ENCODE results near the gene CCDC88C.

The CCDC88C gene

DNA sequence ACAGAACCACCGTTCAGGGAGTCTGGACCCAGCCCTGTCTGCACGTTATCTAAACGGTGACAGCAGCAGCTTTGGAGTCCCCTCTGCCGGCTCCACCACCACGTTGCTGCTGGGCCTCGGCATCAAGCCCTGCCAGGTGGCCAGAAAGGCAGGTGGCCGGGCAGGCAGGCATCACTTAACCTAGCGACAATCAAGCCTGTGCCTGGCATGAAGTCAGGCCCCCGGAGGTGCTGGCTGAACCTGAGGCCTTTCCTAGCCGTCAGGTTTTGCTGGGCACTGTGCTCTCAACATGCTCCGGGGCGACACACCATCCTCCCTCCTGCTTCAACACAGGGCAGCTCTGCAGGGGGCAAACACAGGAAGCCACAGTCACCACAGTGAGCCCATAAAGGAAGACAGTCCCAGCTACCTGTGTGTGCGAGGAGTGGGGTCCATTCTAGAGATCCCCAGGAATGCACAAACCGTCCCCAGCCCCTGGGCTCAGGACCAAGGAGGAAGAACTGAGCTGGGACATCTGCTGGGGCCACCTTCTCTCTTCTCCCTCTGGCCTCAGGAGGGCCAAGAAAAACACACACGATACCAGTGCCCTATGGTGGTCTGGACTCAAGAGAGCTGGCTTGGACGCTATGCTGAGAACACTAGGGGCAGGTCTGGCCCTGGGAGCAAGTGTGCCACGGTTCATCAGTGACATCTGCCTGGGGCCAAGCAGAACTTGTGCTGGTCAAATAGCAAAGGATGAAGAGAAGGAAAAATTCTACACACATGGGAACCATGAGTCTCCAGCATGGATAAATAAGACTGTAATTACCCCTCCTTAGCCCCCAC lies 44.7 kb downstream of the CCDC88C start:
- no peaks in the 10 kb centered on the region for H3K27me3 Mint-ChIP-seq
- H3K4me3 Mint-ChIP-seq: peak overlapping the region; percentile 80
- no peaks in the 10 kb centered on the region for H3K9me3 Mint-ChIP-seq
- peak overlapping the region; percentile 92 for H3K27ac Mint-ChIP-seq
- peaks cover 8% of the 10 kb centered on the region for H3K36me3 Mint-ChIP-seq (ENCODE audit: low read depth)
- peaks cover 100% of the 10 kb centered on the region for H3K4me1 Mint-ChIP-seq (ENCODE audit: low read depth)

DNA sequence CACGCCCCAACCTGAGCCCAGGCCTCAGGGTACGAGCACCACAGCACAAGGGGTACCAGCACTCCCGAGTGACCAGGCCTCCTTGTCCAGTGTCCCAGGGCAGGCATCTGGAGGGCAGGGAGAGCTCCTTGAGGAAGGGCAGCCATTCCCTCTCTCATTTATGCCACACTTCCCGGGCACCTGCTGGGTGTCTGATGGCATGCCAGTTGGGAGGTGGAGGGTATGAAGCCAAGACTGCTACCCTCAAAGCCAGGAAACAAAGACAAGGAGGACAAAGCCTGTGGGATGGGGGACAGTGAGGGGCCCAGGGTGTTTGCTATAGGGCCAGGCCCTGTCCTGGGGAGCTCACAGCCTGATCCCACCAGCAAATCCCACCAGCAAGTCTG lies 45.6 kb downstream of the CCDC88C start:
- no peaks in the 10 kb centered on the region for H3K9me3 Mint-ChIP-seq
- no peaks in the 10 kb centered on the region for H3K27me3 Mint-ChIP-seq
- peaks cover 5% of the 10 kb centered on the region for H3K36me3 Mint-ChIP-seq (ENCODE audit: low read depth)
- peak overlapping the region; percentile 92 for H3K27ac Mint-ChIP-seq
- H3K4me3 Mint-ChIP-seq: peak overlapping the region; percentile 23
- H3K4me1 Mint-ChIP-seq (ENCODE audit: low read depth): peaks cover 100% of the 10 kb centered on the region

DNA sequence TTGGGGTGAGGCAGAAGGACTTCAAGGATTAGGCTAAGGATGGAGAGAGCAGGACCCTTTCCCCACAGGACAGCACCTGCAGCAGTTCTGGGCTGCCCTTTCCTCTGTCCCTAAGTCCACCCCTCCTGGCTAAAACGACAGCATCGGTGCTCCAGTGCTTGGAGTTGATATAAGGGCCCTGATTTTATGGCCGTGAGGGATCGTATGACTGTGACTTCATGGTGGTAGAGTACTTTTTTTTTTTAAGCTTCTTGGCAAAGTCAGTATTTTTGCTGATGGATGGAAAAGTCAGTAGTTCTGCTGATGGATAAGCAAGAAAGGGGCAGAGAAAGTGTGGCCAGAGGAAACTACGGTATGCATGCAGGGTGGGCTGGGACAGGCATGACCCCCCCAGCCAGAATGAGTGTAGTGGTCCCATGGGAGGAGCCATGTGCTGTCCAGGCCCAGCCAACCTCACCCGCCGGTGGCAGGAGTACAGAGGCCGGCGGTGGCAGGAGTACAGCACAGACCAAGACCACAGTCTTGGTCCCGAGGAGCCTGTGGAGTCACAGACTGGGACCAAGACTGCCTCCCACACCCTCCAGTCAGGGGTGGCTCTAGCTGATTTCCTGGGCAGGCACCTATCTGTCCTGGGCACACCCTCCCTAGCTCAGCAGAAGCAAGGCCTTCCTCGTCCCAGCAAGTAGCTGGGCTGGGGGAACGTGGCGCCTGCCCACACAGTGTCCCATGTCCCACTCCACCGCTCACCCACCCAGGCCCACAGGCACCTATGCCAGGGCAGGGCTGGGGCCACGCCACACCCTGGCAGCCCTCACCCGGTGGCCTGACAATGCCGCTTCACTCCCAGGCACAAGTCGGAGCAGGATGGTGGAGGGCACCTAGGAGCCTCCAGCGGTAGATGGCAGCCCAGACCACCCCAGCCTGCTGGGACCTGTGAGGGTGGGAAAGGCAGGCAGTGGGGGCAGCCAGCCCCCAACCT lies 46.3 kb downstream of the CCDC88C start:
- peaks cover 100% of the 10 kb centered on the region for H3K4me1 Mint-ChIP-seq (ENCODE audit: low read depth)
- H3K27ac Mint-ChIP-seq: peak overlapping the region; percentile 82
- H3K4me3 Mint-ChIP-seq: peak overlapping the region; percentile 61
- peaks cover 3% of the 10 kb centered on the region for H3K36me3 Mint-ChIP-seq (ENCODE audit: low read depth)
- H3K9me3 Mint-ChIP-seq: no peaks in the 10 kb centered on the region
- H3K27me3 Mint-ChIP-seq: no peaks in the 10 kb centered on the region

DNA sequence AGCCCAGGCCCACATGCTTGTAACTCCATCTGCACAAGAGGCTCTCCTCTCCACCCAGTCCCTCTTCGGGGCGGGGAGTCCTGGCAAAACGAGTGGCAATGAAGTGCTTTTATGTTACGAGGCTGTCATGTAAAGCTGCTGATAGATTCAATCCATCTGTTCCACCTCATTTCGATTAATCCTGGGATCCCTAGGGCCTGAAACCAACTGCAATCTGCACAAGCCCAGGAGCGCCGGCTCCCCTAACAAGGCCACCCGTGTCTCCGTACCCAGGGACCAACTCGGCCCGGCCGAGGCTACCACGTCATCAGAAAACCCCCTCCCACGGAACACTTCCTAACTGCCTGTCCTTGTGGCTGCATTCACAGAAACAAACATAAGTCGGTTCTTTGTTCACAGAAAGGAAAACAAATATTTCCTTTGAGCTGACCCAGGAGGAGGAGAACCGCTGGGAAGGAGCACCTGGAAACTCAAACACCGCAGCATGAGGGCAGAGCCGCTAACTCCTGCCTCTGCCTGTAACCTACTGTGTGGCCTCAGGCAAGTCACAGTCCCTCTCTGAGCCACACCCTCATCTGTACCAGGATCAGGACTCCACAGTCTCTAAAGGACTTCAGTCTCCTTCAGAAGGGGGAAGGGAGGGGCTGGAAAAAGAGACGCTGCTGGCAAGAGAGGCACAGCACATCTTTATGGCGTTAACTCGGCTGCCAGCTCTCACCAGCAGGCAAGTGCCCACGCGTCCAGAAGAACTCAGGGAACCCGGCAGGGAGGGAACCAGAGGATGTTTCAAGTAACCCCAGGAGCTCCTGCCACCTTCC lies 47.8 kb downstream of the CCDC88C start:
- H3K4me1 Mint-ChIP-seq (ENCODE audit: low read depth): peaks cover 98% of the 10 kb centered on the region
- H3K27ac Mint-ChIP-seq: peak overlapping the region; percentile 60
- H3K27me3 Mint-ChIP-seq: no peaks in the 10 kb centered on the region
- H3K36me3 Mint-ChIP-seq (ENCODE audit: low read depth): peaks cover 3% of the 10 kb centered on the region
- H3K4me3 Mint-ChIP-seq: peak overlapping the region; percentile 32
- H3K9me3 Mint-ChIP-seq: no peaks in the 10 kb centered on the region

DNA sequence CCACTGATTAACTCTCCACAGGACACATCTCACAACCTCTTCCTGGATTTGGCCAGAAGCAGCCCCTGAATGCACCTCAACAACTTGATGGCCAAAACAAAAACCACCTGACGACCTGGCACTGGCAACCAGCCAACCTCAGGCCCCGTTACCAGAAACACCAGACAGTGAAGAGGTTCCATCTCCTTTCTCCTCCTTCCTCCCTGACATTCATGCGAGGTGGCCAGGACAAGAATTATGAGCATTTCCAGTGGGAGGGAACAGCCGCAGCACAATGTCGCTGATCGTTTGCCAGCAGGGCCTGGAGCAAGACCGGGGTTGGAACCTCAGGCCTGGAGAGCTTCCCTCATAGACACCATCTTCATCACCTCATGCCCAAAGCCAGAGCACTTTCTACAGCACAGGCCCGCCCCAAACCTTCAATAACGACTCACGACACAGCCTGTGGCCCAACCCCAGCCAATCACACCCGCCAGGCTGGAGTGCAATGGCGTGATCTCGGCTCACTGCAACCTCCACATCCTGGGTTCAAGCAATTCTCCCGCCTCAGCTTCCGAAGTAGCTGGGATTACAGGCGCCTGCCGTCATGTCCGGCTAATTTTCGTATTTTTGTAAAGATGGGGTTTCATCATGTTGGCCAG lies 48.7 kb downstream of the CCDC88C start:
- peak overlapping the region; percentile 40 for H3K4me3 Mint-ChIP-seq
- H3K27ac Mint-ChIP-seq: peak overlapping the region; percentile 86
- H3K9me3 Mint-ChIP-seq: no peaks in the 10 kb centered on the region
- H3K36me3 Mint-ChIP-seq (ENCODE audit: low read depth): peaks cover 3% of the 10 kb centered on the region
- H3K4me1 Mint-ChIP-seq (ENCODE audit: low read depth): peaks cover 98% of the 10 kb centered on the region
- H3K27me3 Mint-ChIP-seq: no peaks in the 10 kb centered on the region

DNA sequence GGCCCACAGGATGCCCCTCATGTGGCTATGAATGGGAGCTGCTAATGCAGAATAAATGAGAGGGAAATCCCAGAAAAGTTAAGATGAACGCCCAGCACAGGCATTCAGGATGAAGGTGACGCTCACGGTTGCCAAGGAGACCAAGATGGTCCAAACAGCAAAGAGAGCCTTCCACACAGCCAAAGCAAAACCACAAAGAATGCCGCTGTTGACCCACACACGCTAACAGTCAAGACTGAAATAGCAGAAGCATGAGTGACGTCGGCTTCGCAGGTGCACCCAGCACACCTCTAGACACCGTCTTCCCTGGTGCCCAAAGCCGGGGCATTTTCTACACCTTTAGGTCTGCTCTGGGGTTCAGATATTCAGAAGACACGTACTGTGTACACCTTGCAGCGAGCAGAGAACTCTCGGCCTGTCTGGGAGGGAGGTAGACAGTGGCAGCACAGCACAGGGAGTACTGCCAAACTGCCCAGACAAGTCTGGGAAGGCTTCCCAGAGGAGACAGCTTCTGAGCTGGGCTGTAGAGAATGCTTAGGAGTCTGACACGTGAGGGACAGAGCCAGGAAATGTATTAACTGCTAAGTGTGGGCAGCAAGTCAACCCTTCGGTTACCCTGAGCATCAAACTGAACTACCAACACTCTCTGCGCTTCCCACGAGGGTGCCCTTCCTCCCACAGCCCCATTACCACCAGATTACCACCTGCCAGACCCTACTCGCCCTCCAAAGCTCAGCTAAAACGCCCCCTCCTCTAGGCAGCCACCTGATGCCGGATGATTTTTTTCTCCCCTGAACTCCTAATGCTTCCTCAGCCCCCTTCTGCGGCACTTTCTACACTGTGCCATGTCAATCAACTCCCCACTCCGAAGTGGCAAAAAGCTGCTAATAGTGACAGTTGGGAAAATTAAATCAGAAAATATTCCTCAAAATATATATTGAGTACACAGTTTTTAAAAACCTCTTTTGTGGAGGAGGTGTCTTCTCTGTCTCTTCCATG lies 50.1 kb downstream of the CCDC88C start:
- H3K27me3 Mint-ChIP-seq: no peaks in the 10 kb centered on the region
- H3K4me1 Mint-ChIP-seq (ENCODE audit: low read depth): peaks cover 98% of the 10 kb centered on the region
- peak overlapping the region; percentile 75 for H3K4me3 Mint-ChIP-seq
- peak overlapping the region; percentile 92 for H3K27ac Mint-ChIP-seq
- H3K36me3 Mint-ChIP-seq (ENCODE audit: low read depth): peaks cover 3% of the 10 kb centered on the region
- no peaks in the 10 kb centered on the region for H3K9me3 Mint-ChIP-seq

DNA sequence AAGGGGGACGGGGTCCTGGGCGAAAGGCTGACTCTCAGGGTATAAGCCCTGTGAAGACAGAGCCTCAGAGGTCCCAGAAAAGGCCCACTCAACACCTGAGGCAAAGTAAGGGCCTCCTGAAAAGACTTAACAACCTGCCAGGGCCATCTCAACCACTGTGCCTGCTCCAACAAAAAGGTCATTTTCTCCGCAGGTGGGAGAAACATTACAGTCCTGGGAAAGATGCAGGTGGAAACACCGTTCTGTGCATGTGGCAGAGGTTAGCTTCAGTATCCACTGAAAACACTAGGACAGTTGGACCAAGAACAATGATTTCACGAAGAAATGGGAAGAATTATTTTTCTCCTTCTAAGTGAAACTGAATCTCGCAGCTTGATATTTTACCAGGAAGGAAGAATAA lies 50.9 kb downstream of the CCDC88C start:
- H3K27me3 Mint-ChIP-seq: no peaks in the 10 kb centered on the region
- peak overlapping the region; percentile 75 for H3K4me3 Mint-ChIP-seq
- H3K27ac Mint-ChIP-seq: peak overlapping the region; percentile 92
- peaks cover 97% of the 10 kb centered on the region for H3K4me1 Mint-ChIP-seq (ENCODE audit: low read depth)
- H3K36me3 Mint-ChIP-seq (ENCODE audit: low read depth): peaks cover 3% of the 10 kb centered on the region
- no peaks in the 10 kb centered on the region for H3K9me3 Mint-ChIP-seq

DNA sequence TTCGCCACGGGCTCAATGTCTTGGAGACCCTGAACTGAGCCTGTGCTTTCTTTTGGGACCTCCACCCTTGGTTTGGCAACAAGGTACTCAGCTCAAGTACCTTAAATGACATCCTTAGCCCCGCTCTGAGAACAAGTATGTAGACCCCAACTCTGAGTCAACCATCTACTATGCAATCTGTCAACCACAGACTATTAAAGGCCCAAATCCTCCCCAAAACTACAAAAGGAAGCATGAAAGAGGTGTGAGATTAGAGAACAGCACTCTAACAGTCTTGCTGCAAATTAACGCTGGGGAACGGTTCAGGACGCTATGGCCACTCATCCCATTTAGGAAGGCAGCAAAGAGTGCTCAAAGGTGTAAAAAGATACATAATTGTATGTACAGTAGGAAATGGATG lies 52.1 kb downstream of the CCDC88C start:
- Mint-ChIP-seq H3K4me3 (no peak overlapping the region), H3K36me3 (ENCODE audit: low read depth) (peaks cover 3% of the 10 kb centered on the region), H3K27ac (peak overlapping the region; percentile 37), H3K9me3 (no peaks in the 10 kb centered on the region), H3K27me3 (no peaks in the 10 kb centered on the region), H3K4me1 (ENCODE audit: low read depth) (peaks cover 96% of the 10 kb centered on the region)

DNA sequence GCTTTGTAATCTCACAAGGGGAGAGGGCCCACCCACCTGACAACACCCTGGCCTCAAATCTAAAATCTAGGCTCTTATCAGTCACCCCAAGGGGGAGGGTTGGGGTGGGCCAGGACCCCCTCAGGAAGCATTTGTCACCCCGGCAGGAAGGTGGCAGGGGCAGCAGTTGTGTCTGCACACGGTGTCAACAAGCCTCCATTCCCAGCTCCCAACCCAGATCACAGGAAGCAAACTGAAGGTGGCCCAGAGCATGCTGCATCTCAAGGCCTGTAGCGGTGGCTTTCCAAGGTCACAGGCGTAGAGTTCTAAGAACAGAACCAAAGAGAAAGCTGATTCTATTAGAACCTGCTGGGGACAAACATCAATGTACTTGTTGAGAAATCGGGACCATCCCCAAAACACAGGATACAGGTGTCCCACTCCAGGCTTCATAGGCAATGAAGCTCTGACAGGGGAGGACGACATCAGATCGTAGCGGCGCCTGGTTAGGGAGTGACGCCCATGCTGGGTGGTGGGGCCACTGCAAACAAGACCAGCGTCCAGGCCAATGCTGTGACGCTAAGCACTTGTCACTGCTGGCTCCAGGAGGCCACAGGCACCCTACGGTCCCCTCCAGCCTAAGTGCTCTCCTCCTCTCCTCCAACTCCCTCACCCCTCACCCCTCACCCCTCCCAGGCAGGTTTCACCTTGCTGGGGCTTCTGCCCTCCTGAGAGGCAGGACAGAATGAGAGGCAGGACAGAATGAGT lies 52.9 kb downstream of the CCDC88C start:
- Mint-ChIP-seq H3K4me1 (ENCODE audit: low read depth) (peaks cover 92% of the 10 kb centered on the region), H3K9me3 (no peaks in the 10 kb centered on the region), H3K36me3 (ENCODE audit: low read depth) (peaks cover 3% of the 10 kb centered on the region), H3K27me3 (no peaks in the 10 kb centered on the region), H3K4me3 (no peak overlapping the region), H3K27ac (peak overlapping the region; percentile 84)

DNA sequence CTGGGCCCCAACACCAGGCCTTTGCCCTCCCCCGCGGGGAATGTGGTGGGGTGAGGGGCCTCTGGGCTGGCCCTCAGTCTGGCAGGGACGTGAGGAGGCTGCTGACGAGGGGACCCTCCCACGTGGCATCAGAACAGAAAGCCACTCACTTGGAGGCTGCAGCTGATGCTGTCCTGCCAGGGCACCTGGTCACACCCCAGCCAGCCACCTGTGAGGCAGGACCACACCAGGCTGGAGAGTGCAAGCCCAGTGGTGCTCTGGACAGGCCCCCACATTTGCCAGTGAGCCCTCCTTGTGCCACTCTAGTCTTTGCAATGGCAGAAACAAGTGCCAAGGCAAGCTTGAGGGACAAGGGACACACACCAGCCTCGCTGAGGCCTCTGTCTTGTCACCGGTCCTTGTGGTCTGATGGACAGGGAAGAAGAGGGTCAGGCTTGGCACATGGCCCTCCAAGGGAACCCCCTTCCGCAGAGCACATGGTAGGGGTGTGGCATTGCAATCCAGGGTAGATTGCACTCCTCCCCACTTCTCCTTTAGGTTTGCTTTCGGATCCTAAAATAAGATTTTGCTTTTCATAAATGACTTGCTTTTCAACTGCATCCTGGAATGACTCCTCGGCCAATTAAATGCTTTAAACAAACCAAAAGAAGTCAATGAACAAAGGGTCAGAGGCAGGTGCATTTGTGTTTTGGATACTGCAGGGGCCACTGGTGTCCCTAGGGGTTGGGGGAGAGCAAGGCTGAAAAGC lies 53.7 kb downstream of the CCDC88C start:
- peaks cover 90% of the 10 kb centered on the region for H3K4me1 Mint-ChIP-seq (ENCODE audit: low read depth)
- H3K4me3 Mint-ChIP-seq: no peak overlapping the region
- H3K27me3 Mint-ChIP-seq: no peaks in the 10 kb centered on the region
- H3K27ac Mint-ChIP-seq: peak overlapping the region; percentile 84
- H3K9me3 Mint-ChIP-seq: no peaks in the 10 kb centered on the region
- H3K36me3 Mint-ChIP-seq (ENCODE audit: low read depth): peaks cover 9% of the 10 kb centered on the region

DNA sequence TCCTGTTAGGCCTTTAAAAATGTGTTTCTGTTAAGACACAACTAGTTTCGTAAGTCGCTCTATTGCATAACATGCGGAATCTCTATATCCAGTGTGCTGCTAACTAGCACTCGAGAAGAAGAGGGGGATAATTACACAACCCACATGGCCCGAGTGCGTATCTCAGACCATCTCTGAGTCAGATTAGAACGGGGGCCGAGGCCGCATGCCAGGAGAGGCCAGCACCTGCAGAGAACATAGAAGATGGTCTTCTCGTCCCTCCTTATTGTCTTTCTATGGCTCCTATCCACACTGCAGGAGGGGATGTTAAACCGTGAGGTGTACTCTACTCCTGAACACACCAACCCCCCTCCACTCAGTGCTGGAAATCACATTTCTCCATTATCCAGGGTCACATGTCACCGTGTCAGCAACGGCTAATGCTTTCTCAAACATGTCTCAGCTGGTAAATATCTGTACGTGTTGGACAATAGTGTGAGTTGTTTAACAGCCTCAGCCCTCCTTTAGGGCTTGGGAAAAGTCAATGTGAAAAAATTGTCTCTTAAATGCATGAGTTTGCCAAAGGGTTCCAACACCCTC lies 56.3 kb downstream of the CCDC88C start:
- Mint-ChIP-seq H3K9me3 (no peaks in the 10 kb centered on the region), H3K27me3 (no peaks in the 10 kb centered on the region), H3K27ac (peak overlapping the region; percentile 11), H3K4me1 (ENCODE audit: low read depth) (peaks cover 89% of the 10 kb centered on the region), H3K4me3 (no peak overlapping the region), H3K36me3 (ENCODE audit: low read depth) (peaks cover 18% of the 10 kb centered on the region)
